GM18498 (cell line): ENCODE measurements around the gene PDE6B.

Source experiments
- ATAC-seq: cut with Tn5 transposase; IDR thresholded peaks from one replicate; pipeline ENCODE4 v1.9.1; 2021; ENCODE audit warnings: mild to moderate bottlenecking, moderate library complexity; ENCODE audit not compliant: unreplicated experiment

Gene PDE6B

GRCh38 chr4:655464-656151 lies 30.2 kb downstream of the PDE6B start:
- ATAC-seq = no peak

GRCh38 chr4:656436-657337 lies 31.3 kb downstream of the PDE6B start:
- no peak for ATAC-seq

DNA sequence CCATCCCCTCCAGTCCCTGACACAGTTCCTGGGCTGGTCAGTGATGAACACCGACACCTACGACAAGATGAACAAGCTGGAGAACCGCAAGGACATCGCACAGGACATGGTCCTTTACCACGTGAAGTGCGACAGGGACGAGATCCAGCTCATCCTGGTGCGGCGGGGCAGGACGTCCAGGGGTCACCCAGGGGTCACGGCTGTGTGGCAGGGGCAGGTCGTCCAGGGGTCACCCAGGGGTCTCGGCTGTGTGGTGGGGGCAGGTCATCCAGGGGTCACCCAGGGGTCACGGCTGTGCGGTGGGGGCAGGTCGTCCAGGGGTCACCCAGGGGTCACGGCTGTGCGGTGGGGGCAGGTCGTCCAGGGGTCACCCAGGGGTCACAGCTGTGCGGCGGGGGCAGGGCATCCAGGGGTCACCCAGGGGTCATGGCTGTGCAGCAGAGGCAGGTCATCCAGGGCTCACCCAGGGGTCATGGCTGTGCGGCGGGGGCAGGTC lies 32.0 kb downstream of the PDE6B start:
- ATAC-seq = no peak

- ATAC-seq = no peak
These were observed 32.7 kb downstream of the PDE6B start for GRCh38 chr4:657834-658667.

DNA sequence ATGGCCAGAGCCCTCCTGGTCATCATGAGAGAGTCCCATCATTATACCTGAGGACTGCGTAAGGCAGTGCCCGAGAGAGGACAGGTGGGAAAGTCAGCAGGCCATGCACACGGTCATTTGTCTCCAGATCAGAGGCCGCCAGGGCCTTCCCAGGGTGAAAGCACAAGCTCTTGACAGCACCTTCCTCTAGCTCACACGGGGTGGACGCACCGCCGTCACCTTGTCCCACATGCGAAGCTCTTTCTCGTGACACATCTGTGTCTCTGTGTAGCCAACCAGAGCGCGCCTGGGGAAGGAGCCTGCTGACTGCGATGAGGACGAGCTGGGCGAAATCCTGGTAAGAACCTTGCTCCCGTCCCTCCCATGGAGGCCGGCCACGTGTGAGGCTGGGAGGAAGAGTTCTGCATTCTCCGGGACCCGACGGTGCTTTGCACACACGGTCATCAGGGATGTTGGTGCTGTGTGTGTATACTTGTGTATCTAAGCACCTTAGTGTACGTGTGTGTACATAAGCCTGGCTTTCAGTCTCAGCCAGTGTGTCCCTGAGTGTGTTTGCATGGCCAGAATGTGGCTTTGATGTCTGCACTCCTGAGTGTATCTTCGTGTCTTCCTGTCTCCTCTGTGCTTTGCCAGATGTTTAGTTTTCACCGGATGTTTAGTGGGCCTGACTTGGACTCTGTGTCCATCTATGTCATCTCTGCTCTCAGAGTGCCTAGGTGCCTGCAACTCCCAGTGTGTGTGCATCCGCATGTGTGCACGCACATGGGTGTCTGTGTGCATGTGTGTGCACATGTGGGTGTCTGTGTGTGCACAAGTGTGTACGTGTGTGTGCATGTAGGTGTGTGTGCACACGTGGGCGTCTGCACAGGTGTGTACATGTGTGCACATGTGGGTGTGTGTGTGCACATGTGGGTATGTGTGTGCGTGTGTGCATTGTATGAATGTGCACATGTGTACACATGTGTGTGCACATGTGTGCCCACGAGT lies 33.6 kb downstream of the PDE6B start:
- ATAC-seq = no peak

DNA sequence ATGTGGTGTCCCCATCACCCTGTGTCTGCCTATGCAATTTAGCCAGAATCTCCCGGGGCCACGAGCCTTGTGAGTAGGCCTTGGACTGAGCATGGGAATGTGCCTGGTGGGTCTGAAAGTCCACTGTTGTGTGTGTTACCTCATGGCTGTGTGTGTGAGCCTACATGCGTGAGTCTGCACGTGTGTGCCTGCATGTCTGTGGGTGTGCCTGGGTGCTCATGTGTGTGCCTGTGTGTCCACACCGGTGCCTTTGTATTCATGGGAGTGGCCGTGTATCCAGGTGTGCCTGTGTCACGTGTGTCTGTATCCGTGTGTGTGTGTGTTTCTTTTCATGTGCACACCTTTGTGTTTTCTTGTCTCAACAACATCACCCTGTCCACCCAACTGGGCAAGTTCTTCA lies 34.5 kb downstream of the PDE6B start:
- ATAC-seq = no peak

GRCh38 chr4:660401-660800 lies 35.0 kb downstream of the PDE6B start:
- no peak for ATAC-seq

GRCh38 chr4:661231-661630 lies 35.9 kb downstream of the PDE6B start:
- ATAC-seq = no peak

DNA sequence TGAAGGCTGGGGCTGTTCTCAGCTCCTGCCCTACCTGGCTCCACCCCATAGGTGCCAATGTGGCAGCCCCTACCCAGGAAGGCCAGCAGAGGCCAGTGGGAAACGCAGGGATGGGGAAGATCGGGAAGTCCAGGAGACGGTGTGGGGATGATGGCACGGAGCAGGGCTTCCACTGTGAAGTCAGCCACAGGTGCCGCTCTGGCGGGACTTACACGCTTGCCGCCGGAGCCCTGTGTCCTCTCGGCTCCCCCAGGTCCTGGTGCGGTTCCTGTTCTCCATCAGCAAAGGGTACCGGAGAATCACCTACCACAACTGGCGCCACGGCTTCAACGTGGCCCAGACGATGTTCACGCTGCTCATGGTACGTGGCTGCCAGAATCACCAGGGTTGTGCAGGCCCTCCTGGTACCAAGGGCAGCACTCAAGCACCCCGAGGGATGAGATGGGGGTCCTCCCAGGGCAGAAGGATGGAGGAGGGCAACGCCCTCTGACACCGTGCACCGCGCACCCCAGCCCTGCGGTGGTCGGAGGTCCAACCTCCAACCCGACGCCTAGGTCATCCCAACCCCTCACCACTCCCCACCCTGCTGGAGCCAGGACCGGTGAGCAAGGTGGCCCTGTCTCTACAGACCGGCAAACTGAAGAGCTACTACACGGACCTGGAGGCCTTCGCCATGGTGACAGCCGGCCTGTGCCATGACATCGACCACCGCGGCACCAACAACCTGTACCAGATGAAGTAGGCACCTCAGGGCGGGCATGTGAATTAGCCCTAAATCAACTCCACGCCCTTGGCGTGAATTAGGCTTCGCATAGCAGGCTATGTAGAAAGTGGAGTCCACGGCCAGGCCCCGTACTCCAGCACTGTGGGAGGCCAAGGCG lies 36.7 kb downstream of the PDE6B start:
- no peak for ATAC-seq

DNA sequence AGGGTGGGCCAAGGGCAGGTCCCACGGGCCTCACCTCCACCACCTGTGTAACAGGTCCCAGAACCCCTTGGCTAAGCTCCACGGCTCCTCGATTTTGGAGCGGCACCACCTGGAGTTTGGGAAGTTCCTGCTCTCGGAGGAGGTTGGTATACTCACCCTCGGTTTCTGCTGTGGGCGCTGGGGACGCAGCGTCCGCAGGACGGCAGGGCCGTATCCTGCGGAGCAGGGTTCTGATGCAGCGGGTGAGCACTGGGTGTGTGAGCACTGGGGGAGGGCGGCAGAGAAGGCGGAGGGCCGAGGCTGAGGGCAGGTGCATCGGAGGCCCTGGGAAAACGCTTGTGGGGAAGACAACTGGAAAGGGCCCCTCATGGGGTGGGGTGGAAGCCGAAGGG lies 37.7 kb downstream of the PDE6B start:
- ATAC-seq = peak; percentile 4

- ATAC-seq = peak; percentile 75
These were observed 38.4 kb downstream of the PDE6B start for GRCh38 chr4:663438-664428.

- ATAC-seq = no peak
These were observed 39.4 kb downstream of the PDE6B start for GRCh38 chr4:664713-665231.

DNA sequence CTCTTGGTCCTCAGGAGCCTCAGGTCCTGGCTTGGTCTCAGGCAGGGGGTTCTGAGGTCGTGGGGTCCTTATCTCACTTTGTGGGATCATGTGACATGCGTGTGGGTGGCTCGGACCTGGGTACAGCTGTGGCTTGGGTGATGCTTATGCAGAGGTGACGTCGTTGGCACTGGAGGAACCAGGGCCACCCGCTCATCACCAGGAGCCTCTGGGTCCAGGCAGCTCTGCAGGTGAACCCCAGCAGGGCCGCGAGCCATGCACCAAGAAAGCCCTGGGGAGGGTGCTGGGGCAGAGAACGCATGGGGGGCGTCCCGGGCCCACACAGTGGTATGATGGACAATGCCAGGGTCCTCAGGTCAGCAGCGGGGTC lies 40.0 kb downstream of the PDE6B start:
- ATAC-seq = no peak

DNA sequence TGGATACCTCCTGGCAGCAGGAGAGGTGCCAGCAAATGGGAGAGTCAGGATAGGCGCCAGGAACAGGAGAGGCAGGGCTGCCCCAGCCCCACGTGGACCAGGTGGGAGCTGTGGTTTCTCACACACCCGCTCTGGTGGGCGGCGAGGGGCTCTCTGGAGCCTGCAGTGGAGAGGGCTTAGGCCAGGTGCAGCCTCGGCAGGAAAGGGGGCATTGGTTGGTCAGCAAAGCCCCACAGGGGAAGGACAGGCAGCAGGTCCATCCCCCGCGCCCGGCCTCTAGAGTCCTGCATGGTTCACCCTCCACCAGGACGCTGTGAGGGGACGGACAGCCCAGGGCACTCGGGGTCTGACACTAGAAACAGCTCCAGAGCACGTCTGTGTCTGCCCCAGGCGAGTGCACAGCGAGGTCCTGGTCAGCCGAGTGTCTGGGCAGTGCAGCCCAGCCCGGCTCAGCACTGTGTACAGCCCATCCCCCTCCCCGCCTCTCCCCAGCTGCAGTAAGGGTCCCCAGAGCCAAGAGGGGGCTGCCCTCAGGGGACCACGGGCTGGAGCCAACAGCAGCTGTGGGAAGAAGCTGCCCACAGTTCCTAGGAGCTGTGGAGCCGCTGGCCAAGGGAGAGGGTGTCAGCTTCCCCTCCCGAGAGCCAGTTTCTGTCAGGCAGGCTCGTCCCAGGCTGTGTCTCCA lies 40.5 kb downstream of the PDE6B start:
- no peak for ATAC-seq

DNA sequence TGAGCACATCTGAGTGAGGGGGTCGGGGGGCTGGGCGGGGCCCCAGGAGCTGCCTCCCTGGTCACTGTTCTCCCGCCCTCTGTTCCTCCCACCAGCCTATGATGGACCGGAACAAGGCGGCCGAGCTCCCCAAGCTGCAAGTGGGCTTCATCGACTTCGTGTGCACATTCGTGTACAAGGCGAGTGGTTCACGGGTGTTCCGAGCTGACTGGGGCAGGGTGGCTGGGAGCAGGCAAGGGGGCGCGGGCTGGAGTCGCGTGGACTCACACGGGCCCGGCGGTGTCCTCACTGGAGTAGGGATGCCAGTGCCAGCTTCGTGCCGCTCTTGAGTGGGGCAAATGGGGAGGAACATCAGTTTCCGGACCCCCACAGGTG lies 41.0 kb downstream of the PDE6B start:
- no peak for ATAC-seq

DNA sequence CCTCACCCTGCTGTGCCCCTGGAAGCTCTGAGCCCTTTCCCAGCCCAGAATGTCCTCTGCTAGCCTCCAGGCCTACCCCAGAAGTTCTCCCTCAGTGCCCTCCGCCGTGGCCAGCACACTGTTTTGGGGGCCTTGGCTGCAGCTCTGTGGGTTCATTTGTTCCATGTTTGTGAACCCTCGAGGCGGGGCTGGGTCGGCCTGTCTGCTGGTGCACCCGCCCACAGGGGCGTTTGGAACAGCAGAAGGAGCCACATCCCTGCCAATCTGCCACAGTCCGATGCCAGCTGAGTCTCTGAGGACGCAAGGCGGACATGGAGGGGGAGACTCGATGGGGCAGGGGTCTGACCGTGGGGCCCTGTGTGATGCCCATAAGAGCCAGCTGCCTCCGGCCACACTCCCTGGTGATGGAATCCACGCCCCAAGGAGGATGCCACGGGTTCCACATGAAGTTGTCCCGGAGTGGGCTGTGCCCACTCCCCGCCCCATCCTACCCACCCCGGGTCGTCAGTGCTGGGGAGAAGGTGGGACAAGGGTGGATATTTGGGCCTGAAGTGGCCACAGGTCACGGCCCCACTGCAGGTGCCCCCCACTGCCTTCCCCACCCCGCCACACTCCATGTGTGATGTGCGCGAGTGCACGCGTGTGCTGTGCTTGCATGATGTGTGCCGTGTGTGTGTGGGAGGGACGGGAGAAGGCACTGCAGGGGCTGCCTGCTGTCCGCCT lies 41.6 kb downstream of the PDE6B start:
- ATAC-seq = no peak

DNA sequence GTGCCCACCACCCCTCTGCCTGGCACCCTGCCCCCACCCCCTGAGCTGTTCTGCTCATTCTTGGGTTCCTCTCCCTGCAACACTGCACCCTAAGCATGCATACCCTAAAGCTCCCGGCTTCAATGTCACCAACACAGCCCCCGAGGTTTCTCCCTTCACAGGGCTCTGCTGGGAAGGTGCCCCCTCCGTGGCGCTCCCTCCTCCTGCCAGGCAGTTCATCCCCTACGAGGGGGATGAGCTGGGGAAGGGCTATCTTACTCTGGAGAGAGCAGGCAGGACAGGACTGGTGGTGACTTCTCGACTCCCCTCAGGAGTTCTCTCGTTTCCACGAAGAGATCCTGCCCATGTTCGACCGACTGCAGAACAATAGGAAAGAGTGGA lies 42.2 kb downstream of the PDE6B start:
- no peak for ATAC-seq
